Body of pancreas (tissue), 4 donors: Measurements from ENCODE around the gene ARF5. TPM values are rescaled to one million over a fixed set of nuclear protein-coding genes. Genes with fewer than 3 reads are reported as not detected.

Experiments used
- ATAC-seq: fragments of 150-250 bp; one replicate; pipeline ENCODE4 v1.9.1; 2016
- DNase-seq, 4 donors: peaks; one replicate each; pipeline ENCODE4 v3.0.0-alpha.2; 2019
- H3K27ac ChIP-seq, 4 donors: fragments of 200-600 bp; sonication (generic); 1 replicate in 3 of 4; 2 replicates in 1 of 4; pipeline versions ENCODE4 v1.5.1 to v1.6.1; 2016 to 2019; ENCODE audit warnings: mild to moderate bottlenecking in 1 of 4, mixed read lengths in 1 of 4, moderate library complexity in 1 of 4
- H3K27me3 ChIP-seq, 2 donors: fragments of 200-600 bp; sonication (generic); one replicate each; pipeline ENCODE4 v1.6.0; 2016; ENCODE audit warnings: mild to moderate bottlenecking in 1 of 2
- H3K36me3 ChIP-seq, 2 donors: fragments of 200-600 bp; sonication (generic); replicated peaks in 1 of 2; 2 replicates each; pipeline ENCODE4 v1.5.1; 2016; ENCODE audit warnings: low read depth in 2 of 2; ENCODE audit not compliant: insufficient read depth in 1 of 2
- H3K4me1 ChIP-seq: fragments of 200-600 bp; sonication (generic); one replicate; pipeline ENCODE4 v1.6.0; 2016
- H3K4me3 ChIP-seq, 2 donors: fragments of 200-600 bp; sonication (generic); 1 replicate in 1 of 2; 2 replicates in 1 of 2; pipeline ENCODE4 v1.5.1; 2016 to 2019
- H3K9me3 ChIP-seq, 3 donors: fragments of 200-600 bp; sonication (generic); 1 replicate in 2 of 3; 2 replicates in 1 of 3; pipeline ENCODE4 v1.5.1; 2016
- CTCF ChIP-seq, 7 experiments: fragments of 450-650 bp in 4 of 7; fragments of 200-600 bp in 3 of 7; sonication (generic) in 3 of 7; IDR thresholded peaks; one replicate each; pipeline ENCODE4 v1.5.1; 2016 to 2019; ENCODE audit warnings: antibody characterized with exemption in 7 of 7
- POLR2A ChIP-seq, 3 donors: fragments of 450-650 bp; IDR thresholded peaks; one replicate each; pipeline ENCODE4 v1.6.1; 2016; ENCODE audit warnings: antibody characterized with exemption in 3 of 3, mild to moderate bottlenecking in 2 of 3
- WGBS, 2 donors: methylation state at CpG; one replicate each; pipeline ENCODE4 v1.1.5; 2017; 5-methylcytosine and 5-hydroxymethylcytosine counted together
- intact Hi-C: fragments of 100-400 bp; cut with DNase I; formaldehyde crosslinking; loops from one replicate; pipeline ENCODE4 v1.15.1; 2023
- total RNA-seq, 2 donors: library from RNA; depleted of rRNA; stranded (reverse); fragments of >200 nt; gene quantifications; one replicate each; pipeline ENCODE4 v1.1.0, GENCODE V29; 2016

Gene ARF5
- total RNA-seq, 2 donors from 2014 or later, result 107 to 132 TPM

- DNase-seq (no peak), ATAC-seq (no peak)
- no peak overlapping the region for H3K4me3 ChIP-seq
- intact Hi-C loops, result no loop called here
- H3K9me3 ChIP-seq, result no peaks in the 10 kb centered on the region
- WGBS, 2 donors, result 76 to 82% methylated on average over 3 of the region's 3 CpGs
- TF ChIP-seq CTCF (IDR thresholded peaks at IDR 0.05), result no peak
- TF ChIP-seq POLR2A (IDR thresholded peaks at IDR 0.05), result no peak
- H3K27me3 ChIP-seq, result no peaks in the 10 kb centered on the region
- H3K27ac ChIP-seq, result no peak overlapping the region
- no peaks in the 10 kb centered on the region for H3K36me3 ChIP-seq
- H3K4me1 ChIP-seq, result no peaks in the 10 kb centered on the region
Measured at GRCh38 chr7:127600885-127601284, 12.7 kb downstream of the ARF5 start.

GRCh38 chr7:127608446-127608845 lies 20.2 kb downstream of the ARF5 start:
- no peaks in the 10 kb centered on the region for H3K4me1 ChIP-seq
- H3K27me3 ChIP-seq, result no peaks in the 10 kb centered on the region
- DNase-seq (no peak), ATAC-seq (no peak)
- no peak for TF ChIP-seq POLR2A (IDR thresholded peaks at IDR 0.05)
- intact Hi-C loops, result no loop called here
- H3K36me3 ChIP-seq, result no peaks in the 10 kb centered on the region
- no peak overlapping the region for H3K4me3 ChIP-seq
- H3K27ac ChIP-seq, result no peak overlapping the region
- WGBS, 2 donors, result 91 to 92% methylated on average over 4 to 6 of the region's 6 CpGs
- peaks cover 0 to 11% (median 0%) of the 10 kb centered on the region in 3 donors for H3K9me3 ChIP-seq

GRCh38 chr7:127609297-127609696 lies 21.1 kb downstream of the ARF5 start:
- DNase-seq (no peak), ATAC-seq (no peak)
- H3K9me3 ChIP-seq, result peaks cover 0 to 11% (median 0%) of the 10 kb centered on the region in 3 donors
- no peaks in the 10 kb centered on the region for H3K4me1 ChIP-seq
- no peak overlapping the region for H3K4me3 ChIP-seq
- whole genome bisulfite sequencing, 2 donors, result 88 to 100% methylated on average over 1 to 6 of the region's 6 CpGs
- H3K36me3 ChIP-seq, result no peaks in the 10 kb centered on the region
- H3K27ac ChIP-seq, result no peak overlapping the region
- intact Hi-C loops, result no loop called here
- TF ChIP-seq CTCF (IDR thresholded peaks at IDR 0.05) (no peak), POLR2A (IDR thresholded peaks at IDR 0.05) (no peak)
- no peaks in the 10 kb centered on the region for H3K27me3 ChIP-seq

GRCh38 chr7:127612263-127612662 lies 24.1 kb downstream of the ARF5 start:
- H3K36me3 ChIP-seq, result no peaks in the 10 kb centered on the region
- ATAC-seq (no peak), DNase-seq (no peak)
- no peak overlapping the region for H3K4me3 ChIP-seq
- H3K27me3 ChIP-seq, result no peaks in the 10 kb centered on the region
- intact Hi-C loops, result no loop called here
- TF ChIP-seq POLR2A (IDR thresholded peaks at IDR 0.05) (no peak), CTCF (IDR thresholded peaks at IDR 0.05) (no peak)
- H3K27ac ChIP-seq, result no peak overlapping the region
- H3K4me1 ChIP-seq, result no peaks in the 10 kb centered on the region
- H3K9me3 ChIP-seq, result peaks cover 0 to 11% (median 0%) of the 10 kb centered on the region in 3 donors
- 67 to 81% methylated on average over 1 of the region's 1 CpG for WGBS, 2 donors

- TF ChIP-seq POLR2A (IDR thresholded peaks at IDR 0.05), result no peak
- TF ChIP-seq CTCF (IDR thresholded peaks at IDR 0.05), result no peak
- Histone ChIP-seq H3K9me3 (no peaks in the 10 kb centered on the region), H3K4me3 (no peak overlapping the region), H3K27me3 (no peaks in the 10 kb centered on the region), H3K36me3 (no peaks in the 10 kb centered on the region), H3K4me1 (no peaks in the 10 kb centered on the region), H3K27ac (no peak overlapping the region)
- ATAC-seq, result no peak
- WGBS, 2 donors, result 80 to 85% methylated on average over 5 of the region's 5 CpGs
- intact Hi-C loops, result no loop called here
- no peak for DNase-seq
Measured at GRCh38 chr7:127616724-127617123, 28.5 kb downstream of the ARF5 start.
